PC-3 (cell line): ENCODE measurements around the gene PIGZ. TPM values are rescaled to one million over a fixed set of nuclear protein-coding genes. Genes with fewer than 3 reads are reported as not detected.

Experiments
- ATAC-seq: fragments of 200-7000 bp; cut with Tn5 transposase; 2 replicates; pipeline ENCODE4 v1.9.1; 2020; ENCODE audit warnings: mild to moderate bottlenecking, moderate library complexity
- BruUV-seq: library from RNA; stranded (reverse); fragments of 400-500 nt; replicated peaks from 2 replicates; lab custom pipeline; 2021; lab: Mats Ljungman, UMichigan
- CTCF ChIA-PET: fragments of 300-600 bp; sonication (Branson Sonifier 250); formaldehyde crosslinking; loops from one replicate; lab custom pipeline; 2022; ENCODE audit warnings: antibody characterized with exemption; lab: Charles Lee
- POLR2A ChIA-PET: fragments of 300-600 bp; sonication (Branson Sonifier 250); formaldehyde crosslinking; loops from one replicate; lab custom pipeline; 2022; ENCODE audit warnings: antibody characterized with exemption; ENCODE audit not compliant: unreplicated experiment; lab: Charles Lee
- DNase-seq: peaks from one replicate; pipeline ENCODE4 v3.0.0-alpha.2; 2015
- H2AFZ ChIP-seq: fragments of 300-600 bp; sonication (generic); 2 replicates; pipeline ENCODE4 v1.6.0; 2016; ENCODE audit warnings: antibody characterized with exemption, low read length
- H3F3A ChIP-seq: fragments of 300-600 bp; sonication (generic); one replicate; pipeline ENCODE4 v1.6.0; 2017; ENCODE audit warnings: antibody characterized with exemption, low read length, control low read depth, mild to moderate bottlenecking; ENCODE audit not compliant: unreplicated experiment
- H3K27ac ChIP-seq: fragments of 300-600 bp; sonication (generic); 2 replicates; pipeline ENCODE4 v1.5.1; 2016; ENCODE audit warnings: mild to moderate bottlenecking, low read length
- H3K27me3 ChIP-seq: fragments of 300-600 bp; sonication (generic); 2 replicates; pipeline ENCODE4 v1.6.1; 2016; ENCODE audit warnings: low read length, mixed read lengths
- H3K36me3 ChIP-seq: fragments of 300-600 bp; sonication (generic); 2 replicates; pipeline ENCODE4 v1.6.1; 2016; ENCODE audit warnings: low read depth, mixed run types, low read length, mixed read lengths
- H3K4me1 ChIP-seq: fragments of 300-600 bp; sonication (generic); 2 replicates; pipeline ENCODE4 v1.5.1; 2016; ENCODE audit warnings: low read length; ENCODE audit not compliant: insufficient read depth
- H3K4me2 ChIP-seq: fragments of 300-600 bp; sonication (generic); 2 replicates; pipeline ENCODE4 v1.6.0; 2016; ENCODE audit warnings: low read length
- H3K4me3 ChIP-seq: fragments of 300-600 bp; sonication (generic); 2 replicates; pipeline ENCODE4 v1.5.1; 2016; ENCODE audit warnings: mild to moderate bottlenecking, low read length, mixed read lengths
- H3K79me2 ChIP-seq: fragments of 300-600 bp; sonication (generic); 2 replicates; pipeline ENCODE4 v1.6.1; 2017; ENCODE audit warnings: low read length, mixed read lengths
- H3K9ac ChIP-seq: fragments of 300-600 bp; sonication (generic); 2 replicates; pipeline ENCODE4 v1.6.0; 2016; ENCODE audit warnings: mild to moderate bottlenecking, low read length
- H3K9me2 ChIP-seq: fragments of 300-600 bp; sonication (generic); replicated peaks from 2 replicates; pipeline ENCODE4 v1.6.1; 2016; ENCODE audit warnings: mixed run types, low read length, mixed read lengths
- H3K9me3 ChIP-seq: fragments of 300-600 bp; sonication (generic); 2 replicates; pipeline ENCODE4 v1.6.1; 2016; ENCODE audit warnings: low read length, mixed read lengths
- H4K20me1 ChIP-seq: fragments of 300-600 bp; sonication (generic); 2 replicates; pipeline ENCODE4 v1.6.1; 2016; ENCODE audit warnings: low read length, mixed read lengths
- EZH2 ChIP-seq: fragments of 300-600 bp; sonication (generic); IDR thresholded peaks from one replicate; pipeline ENCODE4 v1.6.1; 2017; ENCODE audit warnings: antibody characterized with exemption, mild to moderate bottlenecking, low read length; ENCODE audit not compliant: unreplicated experiment
- EZH2phosphoT487 ChIP-seq: fragments of 300-600 bp; sonication (generic); IDR thresholded peaks from 2 replicates; pipeline ENCODE4 v1.6.1; 2018; ENCODE audit warnings: mild to moderate bottlenecking, antibody characterized with exemption, low read length, borderline replicate concordance
- intact Hi-C: fragments of 100-400 bp; cut with micrococcal nuclease; formaldehyde crosslinking; loops from 2 replicates; pipeline ENCODE4 v1.9.0; 2023
- total RNA-seq: library from RNA; depleted of rRNA; stranded (reverse); fragments of >200 nt; gene quantifications from 2 replicates; pipeline ENCODE4 v1.2.3, GENCODE V29; 2014; rRNA removed
- TF ChIP-seq, protein P1 (sequence below): fragments of 300-600 bp; sonication (generic); conservative IDR thresholded peaks from 2 replicates; pipeline ENCODE4 v1.5.1; 2017; ENCODE audit warnings: antibody characterized with exemption, low read depth, mild to moderate bottlenecking, low read length

The PIGZ gene
- total RNA-seq, 1 experiment from 2014 or later: 1.6 TPM

- no peak overlapping the region for H3K9ac ChIP-seq
- H3K27ac ChIP-seq: no peak overlapping the region
- H3K4me1 ChIP-seq: no peaks in the 10 kb centered on the region
- H3K9me2 ChIP-seq: no peaks in the 10 kb centered on the region
- 0 out of 2 replicates have a peak, but pooled peaks cover 6% of the 10 kb centered on the region for H3K79me2 ChIP-seq
- POLR2A ChIA-PET: interaction anchor here (0.6 kb wide), 1 partner anchor 468 kb away, joined by 3 read pairs; no protein-coding TSS in a partner anchor
- TF ChIP-seq, protein P1, sequence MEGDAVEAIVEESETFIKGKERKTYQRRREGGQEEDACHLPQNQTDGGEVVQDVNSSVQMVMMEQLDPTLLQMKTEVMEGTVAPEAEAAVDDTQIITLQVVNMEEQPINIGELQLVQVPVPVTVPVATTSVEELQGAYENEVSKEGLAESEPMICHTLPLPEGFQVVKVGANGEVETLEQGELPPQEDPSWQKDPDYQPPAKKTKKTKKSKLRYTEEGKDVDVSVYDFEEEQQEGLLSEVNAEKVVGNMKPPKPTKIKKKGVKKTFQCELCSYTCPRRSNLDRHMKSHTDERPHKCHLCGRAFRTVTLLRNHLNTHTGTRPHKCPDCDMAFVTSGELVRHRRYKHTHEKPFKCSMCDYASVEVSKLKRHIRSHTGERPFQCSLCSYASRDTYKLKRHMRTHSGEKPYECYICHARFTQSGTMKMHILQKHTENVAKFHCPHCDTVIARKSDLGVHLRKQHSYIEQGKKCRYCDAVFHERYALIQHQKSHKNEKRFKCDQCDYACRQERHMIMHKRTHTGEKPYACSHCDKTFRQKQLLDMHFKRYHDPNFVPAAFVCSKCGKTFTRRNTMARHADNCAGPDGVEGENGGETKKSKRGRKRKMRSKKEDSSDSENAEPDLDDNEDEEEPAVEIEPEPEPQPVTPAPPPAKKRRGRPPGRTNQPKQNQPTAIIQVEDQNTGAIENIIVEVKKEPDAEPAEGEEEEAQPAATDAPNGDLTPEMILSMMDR: no peak
- TF ChIP-seq EZH2 (no peak), EZH2phosphoT487 (no peak)
- no TSS peak for BruUV-seq
- no peak overlapping the region for H2AFZ ChIP-seq
- no peaks in the 10 kb centered on the region for H3K9me3 ChIP-seq
- no peak for ATAC-seq
- intact Hi-C loops: no loop called here
- H3K27me3 ChIP-seq: no peaks in the 10 kb centered on the region
- H4K20me1 ChIP-seq: no peaks in the 10 kb centered on the region
- H3K4me3 ChIP-seq: no peak overlapping the region
- H3K4me2 ChIP-seq: no peak overlapping the region
- DNase-seq: no peak
- H3K36me3 ChIP-seq: peaks cover 45% of the 10 kb centered on the region
- CTCF ChIA-PET: no interaction called here
- no peaks in the 10 kb centered on the region for H3F3A ChIP-seq
These were observed 66.3 kb downstream of the PIGZ start for GRCh38 chr3:196902296-196902695.

DNA sequence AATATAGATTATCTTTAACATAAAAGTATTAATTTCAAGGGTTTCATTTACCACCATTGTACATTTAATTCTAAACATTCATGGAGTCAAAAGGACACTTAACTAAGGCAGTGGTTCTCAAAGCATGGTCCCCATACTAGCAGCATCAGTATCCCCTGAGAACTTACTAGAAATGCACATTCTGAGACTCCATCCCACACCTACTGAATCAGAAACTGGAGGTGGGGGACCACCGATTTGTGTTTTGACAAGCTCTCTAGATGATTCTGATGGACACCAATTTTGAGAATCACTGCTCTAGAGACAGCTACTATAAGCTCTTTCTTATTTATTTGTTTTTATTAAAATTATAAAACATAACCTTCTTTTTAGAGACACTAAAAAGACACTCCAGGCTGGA lies 66.9 kb downstream of the PIGZ start:
- POLR2A ChIA-PET: interaction anchor here (0.6 kb wide), 1 partner anchor 468 kb away, joined by 3 read pairs; no protein-coding TSS in a partner anchor
- Histone ChIP-seq H3K9me2 (no peaks in the 10 kb centered on the region), H3K4me1 (no peaks in the 10 kb centered on the region), H3K4me2 (no peak overlapping the region), H3K4me3 (no peak overlapping the region), H3K27ac (no peak overlapping the region), H4K20me1 (no peaks in the 10 kb centered on the region), H3K9me3 (no peaks in the 10 kb centered on the region), H3F3A (no peaks in the 10 kb centered on the region), H3K36me3 (peaks cover 43% of the 10 kb centered on the region), H3K9ac (no peak overlapping the region), H2AFZ (no peak overlapping the region), H3K27me3 (no peaks in the 10 kb centered on the region), H3K79me2 (peaks cover 11% of the 10 kb centered on the region; the same call in 1 of the 2 replicates)
- intact Hi-C loops: no loop called here
- CTCF ChIA-PET: no interaction called here
- no peak for DNase-seq
- TF ChIP-seq EZH2 (no peak), EZH2phosphoT487 (no peak)
- TF ChIP-seq, protein P1: no peak
- BruUV-seq: no TSS peak
- no peak for ATAC-seq

Other genes with a start within 250 kb of the PIGZ start
- gene PAK2, start 229.0 kb downstream of the PIGZ start, total RNA-seq: 32.6 and 53.8 TPM in 2 replicates
- gene SENP5, start 100.9 kb downstream of the PIGZ start, total RNA-seq: 31.4 and 34.2 TPM in 2 replicates
- gene NCBP2, start 26.3 kb downstream of the PIGZ start, total RNA-seq: 119 and 131 TPM in 2 replicates
- gene MELTF, start 61.0 kb upstream of the PIGZ start, total RNA-seq: 40.6 and 46.8 TPM in 2 replicates